Activated T-helper 9 cell treated with anti-CD3 and anti-CD28 coated beads, Interleukin-2, amount 50 U/mL, for 16 hours (primary cell): ENCODE measurements around the gene ZBTB34.
"Not testable (repeated sequence)": the region's sequence is repeated elsewhere in the genome, so short reads cannot be mapped to it uniquely, and the experiment has no call there.

ENCODE experiments used
- DNase-seq: peaks from one replicate; pipeline ENCODE4 v3.0.0-alpha.2; 2020; ENCODE audit warnings: low read depth

The ZBTB34 gene, protein sequence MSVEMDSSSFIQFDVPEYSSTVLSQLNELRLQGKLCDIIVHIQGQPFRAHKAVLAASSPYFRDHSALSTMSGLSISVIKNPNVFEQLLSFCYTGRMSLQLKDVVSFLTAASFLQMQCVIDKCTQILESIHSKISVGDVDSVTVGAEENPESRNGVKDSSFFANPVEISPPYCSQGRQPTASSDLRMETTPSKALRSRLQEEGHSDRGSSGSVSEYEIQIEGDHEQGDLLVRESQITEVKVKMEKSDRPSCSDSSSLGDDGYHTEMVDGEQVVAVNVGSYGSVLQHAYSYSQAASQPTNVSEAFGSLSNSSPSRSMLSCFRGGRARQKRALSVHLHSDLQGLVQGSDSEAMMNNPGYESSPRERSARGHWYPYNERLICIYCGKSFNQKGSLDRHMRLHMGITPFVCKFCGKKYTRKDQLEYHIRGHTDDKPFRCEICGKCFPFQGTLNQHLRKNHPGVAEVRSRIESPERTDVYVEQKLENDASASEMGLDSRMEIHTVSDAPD

GRCh38 chr9:126860077-126860756 lies at the start of gene ZBTB34:
TSS of gene ZBTB34 (plus strand) at chr9:126860639. CDS start at chr9:126879400, 18,761 bp downstream.
- peak; percentile 73 for DNase-seq

DNA sequence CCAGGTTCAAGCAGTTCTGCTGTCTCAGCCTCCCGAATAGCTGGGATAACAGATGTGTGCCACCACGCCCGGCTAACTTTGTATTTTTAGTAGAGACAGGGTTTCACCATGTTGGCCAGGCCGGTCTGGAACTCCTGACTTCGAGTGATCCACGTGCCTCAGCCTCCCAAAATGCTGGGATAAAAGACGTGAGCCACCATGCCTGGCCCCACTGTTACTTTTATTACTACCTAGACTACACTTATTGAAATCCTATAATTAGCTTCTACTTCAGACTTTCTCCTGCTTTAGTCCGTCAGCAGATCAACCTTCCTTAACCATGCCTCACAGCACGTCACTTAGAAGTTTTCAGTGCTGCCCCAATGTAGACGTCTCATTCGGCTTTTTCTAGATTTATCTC lies 47.4 kb upstream of the ZBTB34 start:
- no peak for DNase-seq

GRCh38 chr9:126814091-126814490 lies 46.3 kb upstream of the ZBTB34 start:
- no peak for DNase-seq

GRCh38 chr9:126817615-126818014 lies 42.8 kb upstream of the ZBTB34 start:
- not testable (repeated sequence) for DNase-seq

- no peak for DNase-seq
Measured at GRCh38 chr9:126818482-126818881, 42.0 kb upstream of the ZBTB34 start.

DNA sequence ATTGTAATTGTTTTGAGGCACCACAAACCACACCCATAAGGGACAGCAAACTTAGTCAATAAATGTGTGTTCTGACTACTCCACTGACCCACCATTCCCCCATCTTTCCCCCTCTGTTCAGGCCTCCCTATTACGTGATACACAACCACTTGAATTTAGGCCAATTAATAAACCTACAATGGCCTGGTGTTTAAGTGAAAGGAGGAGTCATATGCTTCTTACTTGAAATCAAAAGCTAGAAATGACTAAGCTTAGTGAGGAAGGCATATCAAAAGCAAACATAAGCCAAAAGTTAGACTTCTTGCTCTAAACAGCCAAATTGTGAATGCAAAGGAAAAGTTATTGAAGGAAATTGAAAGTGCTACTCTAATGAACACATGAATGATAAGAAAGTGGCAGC lies 41.0 kb upstream of the ZBTB34 start:
- no peak for DNase-seq

DNA sequence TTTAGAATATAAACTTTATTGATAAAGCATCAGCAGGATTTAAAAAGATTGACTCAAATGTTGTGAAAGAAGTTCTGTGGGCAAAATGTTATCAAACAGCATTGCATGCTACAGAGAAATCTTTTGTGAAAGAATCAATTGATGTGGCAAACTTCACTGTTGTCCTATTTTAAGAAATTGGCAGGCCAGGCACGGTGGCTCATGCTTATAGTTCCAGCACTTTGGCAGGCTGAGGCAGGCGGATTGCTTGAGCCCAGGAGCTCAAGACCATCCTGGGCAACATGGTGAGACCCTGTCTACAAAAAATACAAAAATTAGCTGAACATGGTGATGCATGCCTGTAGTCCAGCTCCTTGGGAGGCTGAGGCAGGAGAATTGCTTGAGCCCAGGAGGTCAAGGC lies 38.2 kb upstream of the ZBTB34 start:
- DNase-seq: no peak

- DNase-seq: no peak
Measured at GRCh38 chr9:126822873-126823272, 37.6 kb upstream of the ZBTB34 start.

DNA sequence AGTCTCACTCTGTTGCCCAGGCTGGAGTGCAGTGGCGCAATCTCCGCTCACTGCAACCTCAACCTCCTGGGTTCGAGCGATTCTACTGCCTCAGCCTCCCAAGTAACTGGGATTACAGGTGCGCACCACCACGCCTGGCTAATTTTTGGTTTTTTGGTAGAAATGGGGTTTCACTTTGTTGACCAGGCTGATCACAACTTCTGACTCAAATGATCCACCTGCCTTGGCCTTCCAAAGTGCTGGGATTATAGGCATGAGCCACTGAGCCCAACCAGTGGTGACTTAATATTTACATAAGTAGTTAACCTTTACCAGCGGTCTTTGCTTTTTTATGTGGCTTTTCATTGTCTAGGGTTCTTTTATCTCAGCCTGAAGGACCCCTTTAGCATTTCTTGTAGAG lies 36.4 kb upstream of the ZBTB34 start:
- DNase-seq: not testable (repeated sequence)

DNA sequence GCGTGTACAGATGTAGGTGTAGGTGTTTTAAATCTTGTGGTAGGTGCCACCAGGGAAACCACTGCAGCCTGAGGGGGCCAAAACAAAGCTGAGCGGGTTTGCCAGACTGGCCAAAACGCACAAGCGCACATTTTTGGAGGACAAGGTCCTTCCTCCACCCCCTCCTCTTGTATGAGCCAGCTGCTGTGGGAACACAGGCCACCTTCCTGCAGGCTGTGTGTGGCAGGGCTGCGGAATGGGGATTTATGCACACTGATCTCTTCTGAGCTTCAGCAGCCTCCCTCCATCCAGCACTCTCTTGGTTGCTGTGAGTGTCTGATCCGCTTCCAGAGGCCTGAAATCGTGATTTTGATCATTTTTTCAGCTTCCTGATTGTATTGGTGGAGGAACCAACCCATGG lies 33.2 kb upstream of the ZBTB34 start:
- no peak for DNase-seq

DNA sequence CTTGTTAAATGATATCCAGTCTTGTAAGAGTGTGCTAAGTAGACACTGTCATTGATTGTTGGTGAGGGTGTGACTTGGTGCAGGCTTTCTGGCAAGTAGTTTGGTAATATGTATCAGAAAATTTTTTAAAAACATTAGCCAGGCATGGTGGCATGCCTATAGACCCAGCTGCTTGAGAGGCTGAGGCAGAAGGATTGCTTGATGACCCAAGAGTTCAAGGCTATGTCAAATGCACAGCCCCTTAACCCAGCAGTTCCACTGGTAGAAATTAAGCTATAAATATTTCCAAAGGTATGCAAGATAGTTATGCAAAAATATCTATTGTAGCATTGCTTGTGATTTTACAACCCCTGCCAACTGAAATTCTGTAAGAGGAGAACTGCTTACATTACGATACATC lies 31.4 kb upstream of the ZBTB34 start:
- no peak for DNase-seq

DNA sequence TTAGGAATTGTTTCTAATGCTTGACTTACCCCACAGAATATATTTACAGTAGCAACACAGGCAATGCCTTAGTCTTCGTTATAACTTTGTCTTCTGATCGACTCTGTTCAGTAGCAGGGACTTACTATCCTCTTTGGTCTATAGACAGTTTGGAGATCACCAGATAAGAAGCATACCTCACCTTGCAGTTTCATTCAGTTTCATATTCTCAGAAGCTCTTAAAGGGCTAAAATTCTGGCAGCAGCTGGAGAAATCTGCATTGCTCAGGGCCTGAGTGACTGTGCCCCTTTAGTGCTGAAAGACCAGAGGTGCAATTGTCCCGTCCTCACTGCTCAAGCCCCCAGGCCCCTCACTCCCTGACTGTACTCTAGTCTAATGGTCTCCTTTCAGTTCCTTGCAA lies 29.6 kb upstream of the ZBTB34 start:
- DNase-seq: no peak

- DNase-seq: no peak
Measured at GRCh38 chr9:126832440-126832839, 28.0 kb upstream of the ZBTB34 start.

DNA sequence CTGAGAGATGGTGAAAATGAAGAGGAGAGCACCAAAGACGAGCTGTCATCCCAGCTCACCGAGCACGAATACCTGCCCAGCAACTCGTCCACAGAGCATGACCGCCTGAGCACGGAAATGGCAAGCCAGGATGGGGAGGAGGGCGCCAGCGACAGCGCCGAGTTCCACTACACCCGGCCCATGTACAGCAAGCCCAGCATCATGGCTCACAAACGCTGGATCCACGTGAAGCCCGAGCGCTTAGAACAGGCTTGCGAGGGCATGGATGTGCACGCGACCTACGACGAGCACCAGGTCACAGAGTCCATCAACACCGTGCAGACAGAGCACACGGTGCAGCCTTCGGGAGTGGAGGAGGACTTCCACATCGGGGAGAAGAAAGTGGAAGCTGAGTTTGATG lies 27.4 kb upstream of the ZBTB34 start:
- no peak for DNase-seq

DNA sequence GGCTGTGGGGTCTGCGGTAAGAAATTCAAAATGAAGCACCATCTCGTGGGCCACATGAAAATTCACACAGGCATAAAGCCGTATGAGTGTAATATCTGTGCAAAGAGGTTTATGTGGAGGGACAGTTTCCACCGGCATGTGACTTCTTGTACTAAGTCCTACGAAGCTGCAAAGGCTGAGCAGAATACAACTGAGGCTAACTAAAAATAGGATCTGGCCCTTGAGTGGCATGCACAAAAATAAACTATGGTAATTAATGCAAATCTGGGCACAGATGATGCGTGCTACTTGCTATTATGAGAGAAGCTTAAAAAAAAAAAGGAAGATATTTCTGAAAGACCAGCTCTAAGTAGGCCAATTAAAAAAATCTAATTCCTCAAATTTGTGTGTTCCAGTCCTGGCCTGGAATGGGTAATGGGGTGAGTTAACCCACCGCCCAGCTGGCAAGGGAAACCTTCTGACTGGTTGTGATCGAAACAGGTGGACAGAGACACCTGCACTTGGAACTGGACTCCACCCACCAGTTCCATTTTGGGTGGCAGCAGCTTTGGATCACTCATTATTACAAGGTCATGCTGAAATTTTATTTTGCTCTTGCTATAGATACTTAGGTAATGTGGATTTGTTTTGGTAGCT lies 26.6 kb upstream of the ZBTB34 start:
- no peak for DNase-seq

GRCh38 chr9:126834672-126835071 lies 25.8 kb upstream of the ZBTB34 start:
- no peak for DNase-seq

DNA sequence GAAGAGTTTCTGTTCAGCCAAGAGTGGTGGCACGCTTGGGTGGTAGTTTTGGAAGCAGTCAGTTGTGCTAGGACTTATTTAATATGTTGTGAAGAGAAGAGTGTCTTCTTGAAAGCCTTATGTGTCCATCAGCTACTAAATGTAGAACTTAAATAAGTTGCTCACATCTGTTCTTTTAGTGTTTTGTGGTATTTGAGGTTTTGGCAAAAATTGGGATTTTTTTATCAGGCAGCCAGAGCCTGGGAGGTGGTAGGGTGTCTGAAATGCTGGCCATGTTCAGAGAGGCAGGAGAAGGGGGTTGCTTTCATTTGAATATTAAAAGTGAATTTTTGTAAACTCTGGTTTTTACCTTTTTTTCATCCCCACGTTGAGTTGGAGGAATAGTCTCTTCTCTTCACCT lies 24.2 kb upstream of the ZBTB34 start:
- DNase-seq: no peak

GRCh38 chr9:126838055-126838811 lies 22.2 kb upstream of the ZBTB34 start:
- DNase-seq: no peak

GRCh38 chr9:126838895-126839294 lies 21.5 kb upstream of the ZBTB34 start:
- DNase-seq: no peak

DNA sequence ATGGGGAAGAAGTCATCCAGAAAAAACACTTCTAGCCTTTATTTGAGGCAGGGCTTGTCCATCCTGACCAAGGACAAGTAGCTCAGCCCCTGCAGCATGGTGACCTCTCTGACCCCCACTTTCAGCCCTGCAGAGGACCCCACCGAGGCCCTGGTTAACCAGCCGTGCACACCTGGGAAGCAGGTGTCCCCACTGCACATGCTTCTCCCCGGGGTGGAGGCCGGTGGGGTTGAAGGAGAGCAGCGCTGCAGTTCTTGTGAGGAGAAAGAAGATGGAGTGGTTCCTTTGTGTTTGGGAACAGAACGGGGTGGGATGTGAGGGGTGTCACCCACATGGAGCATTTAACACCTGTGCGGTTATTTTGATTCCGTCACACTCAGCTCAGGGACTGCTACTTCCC lies 21.1 kb upstream of the ZBTB34 start:
- no peak for DNase-seq

GRCh38 chr9:126842220-126842842 lies 18.1 kb upstream of the ZBTB34 start:
- no peak for DNase-seq
